CD14-positive monocyte (primary cell): Measurements from ENCODE around the gene CMC2. TPM values are rescaled to one million over a fixed set of nuclear protein-coding genes. Genes with fewer than 3 reads are reported as not detected.

Experiments
- DNase-seq, 3 donors: peaks; one replicate each; pipeline ENCODE4 v3.0.0-alpha.2; 2011 to 2022
- H2AFZ ChIP-seq: 2 replicates; pipeline ENCODE4 v1.6.0; 2012; ENCODE audit warnings: mild to moderate bottlenecking, low read depth, low read length, inconsistent platforms; ENCODE audit not compliant: insufficient read depth, poor library complexity, severe bottlenecking
- H3K27ac ChIP-seq, 2 donors: 1 replicate in 1 of 2; 2 replicates in 1 of 2; pipeline ENCODE4 v1.5.1; 2012 to 2013; ENCODE audit warnings: low read length in 2 of 2, control low read depth in 1 of 2, inconsistent platforms in 1 of 2, low read depth in 1 of 2, mild to moderate bottlenecking in 1 of 2
- H3K27me3 ChIP-seq, 2 donors: one replicate each; pipeline versions ENCODE4 v1.6.0 to v1.6.1; 2011 to 2013; ENCODE audit warnings: low read length in 2 of 2; ENCODE audit not compliant: control insufficient read depth in 2 of 2, insufficient read depth in 2 of 2
- H3K36me3 ChIP-seq, 2 donors: replicated peaks in 1 of 2; 1 replicate in 1 of 2; 2 replicates in 1 of 2; pipeline versions ENCODE4 v1.5.1 to v1.6.1; 2012 to 2013; ENCODE audit warnings: low read length in 2 of 2, control low read depth in 1 of 2, inconsistent platforms in 1 of 2, mild to moderate bottlenecking in 1 of 2; ENCODE audit not compliant: insufficient read depth in 2 of 2, control insufficient read depth in 1 of 2
- H3K4me1 ChIP-seq, 2 donors: 1 replicate in 1 of 2; 2 replicates in 1 of 2; pipeline versions ENCODE4 v1.5.1 to v1.6.1; 2012 to 2013; ENCODE audit warnings: low read length in 2 of 2, control low read depth in 1 of 2, inconsistent platforms in 1 of 2, mild to moderate bottlenecking in 1 of 2, moderate library complexity in 1 of 2; ENCODE audit not compliant: insufficient read depth in 2 of 2, control insufficient read depth in 1 of 2
- H3K4me2 ChIP-seq: replicated peaks from 2 replicates; pipeline ENCODE3; 2012; ENCODE audit warnings: low read length, moderate library complexity, mild to moderate bottlenecking; ENCODE audit not compliant: poor library complexity, severe bottlenecking; ENCODE audit errors: extremely low read depth
- H3K4me3 ChIP-seq, 3 experiments: fragments of 200-600 bp in 1 of 3; sonication (generic) in 1 of 3; replicated peaks in 1 of 3; 1 replicate in 2 of 3; 2 replicates in 1 of 3; pipeline ENCODE4 v1.5.1; 2011 to 2013; ENCODE audit warnings: low read length in 3 of 3, mild to moderate bottlenecking in 3 of 3, control low read depth in 2 of 3, low read depth in 2 of 3, inconsistent platforms in 1 of 3, moderate library complexity in 1 of 3
- H3K79me2 ChIP-seq: 2 replicates; pipeline ENCODE4 v1.6.0; 2012; ENCODE audit warnings: mild to moderate bottlenecking, control low read depth, inconsistent platforms, low read length, moderate library complexity; ENCODE audit not compliant: insufficient read depth
- H3K9ac ChIP-seq: 2 replicates; pipeline ENCODE4 v1.6.0; 2017; ENCODE audit warnings: low read length, mild to moderate bottlenecking; ENCODE audit not compliant: insufficient read depth, poor library complexity, severe bottlenecking
- H3K9me3 ChIP-seq, 2 donors: replicated peaks in 1 of 2; 1 replicate in 1 of 2; 2 replicates in 1 of 2; pipeline versions ENCODE4 v1.5.1 to v1.6.1; 2012 to 2013; ENCODE audit warnings: low read length in 2 of 2, control low read depth in 1 of 2; ENCODE audit not compliant: control insufficient read depth in 1 of 2, insufficient read depth in 1 of 2
- H4K20me1 ChIP-seq: 2 replicates; pipeline ENCODE4 v1.6.0; 2012; ENCODE audit warnings: mild to moderate bottlenecking, low read length, control low read depth, moderate library complexity; ENCODE audit not compliant: insufficient read depth
- H3K27ac Mint-ChIP-seq, 7 donors: one replicate each; pipeline ENCODE4 v1.8.0; 2020; ENCODE audit warnings: mild to moderate bottlenecking in 7 of 7, mixed read lengths in 7 of 7, moderate library complexity in 6 of 7, inconsistent platforms in 2 of 7
- H3K27me3 Mint-ChIP-seq, 3 donors: one replicate each; pipeline ENCODE4 v1.8.0; 2021 to 2022; ENCODE audit warnings: low read depth in 3 of 3, mild to moderate bottlenecking in 3 of 3, mixed read lengths in 3 of 3, moderate library complexity in 3 of 3, inconsistent platforms in 1 of 3
- H3K36me3 Mint-ChIP-seq, 2 donors: one replicate each; pipeline ENCODE4 v1.8.0; 2020; ENCODE audit warnings: mixed read lengths in 2 of 2, inconsistent platforms in 1 of 2, mild to moderate bottlenecking in 1 of 2
- H3K4me1 Mint-ChIP-seq: one replicate; pipeline ENCODE4 v1.8.0; 2020; ENCODE audit warnings: mild to moderate bottlenecking, mixed read lengths
- H3K4me3 Mint-ChIP-seq, 2 donors: one replicate each; pipeline ENCODE4 v1.8.0; 2020; ENCODE audit warnings: mild to moderate bottlenecking in 2 of 2, mixed read lengths in 2 of 2, moderate library complexity in 1 of 2
- H3K9me3 Mint-ChIP-seq, 7 donors: one replicate each; pipeline ENCODE4 v1.8.0; 2020 to 2022; ENCODE audit warnings: mixed read lengths in 7 of 7, mild to moderate bottlenecking in 6 of 7, moderate library complexity in 6 of 7, inconsistent platforms in 2 of 7
- WGBS: methylation state at CpG from one replicate; pipeline ENCODE4 v1.1.5; 2013; ENCODE audit warnings: missing lambda C conversion rate; ENCODE audit not compliant: insufficient coverage; 5-methylcytosine and 5-hydroxymethylcytosine counted together
- intact Hi-C, 2 donors: fragments of 100-400 bp; cut with micrococcal nuclease; formaldehyde crosslinking; loops; one replicate each; pipeline versions ENCODE4 v1.15.0 to v1.15.1; 2023
- polyA plus RNA-seq, 3 donors: library from polyadenylated mRNA; depleted of rRNA in 1 of 3; unstranded in 2 of 3; stranded (reverse) in 1 of 3; fragments of 300-500 nt in 2 of 3; fragments of >200 nt in 1 of 3; fragmentation: Illumina TruSeq in 2 of 3; gene quantifications; 1 replicate in 2 of 3; 2 replicates in 1 of 3; pipeline ENCODE4 v1.2.3, GENCODE V29; 2012 to 2021
- TF ChIP-seq, protein P1 (sequence below): fragments of 200-600 bp; IDR thresholded peaks from one replicate; pipeline ENCODE4 v1.8.0; 2022; ENCODE audit warnings: antibody characterized with exemption, mild to moderate bottlenecking

CMC2 gene
- polyA plus RNA-seq, 3 donors = 55.3 to 79.5 (median 70.7) TPM

GRCh38 chr16:80992676-80993293 is 13.9 kb downstream of the CMC2 start:
- Histone ChIP-seq H2AFZ (no peak overlapping the region), H3K9ac (no peak overlapping the region), H3K79me2 (peaks cover 67% of the 10 kb centered on the region), H3K4me2 (no peak overlapping the region), H3K4me1 (peaks cover 3 to 12% of the 10 kb centered on the region in 2 donors), H3K27ac (no peak overlapping the region), H3K27me3 (no peaks in the 10 kb centered on the region), H3K9me3 (no peaks in the 10 kb centered on the region), H4K20me1 (no peaks in the 10 kb centered on the region), H3K4me3 (no peak overlapping the region), H3K36me3 (peaks cover 12 to 41% of the 10 kb centered on the region in 2 donors)
- Mint-ChIP-seq H3K4me3 (no peak overlapping the region), H3K36me3 (peaks cover 28 to 49% of the 10 kb centered on the region in 2 donors), H3K27me3 (peaks cover 0 to 1% (median 0%) of the 10 kb centered on the region in 3 donors), H3K9me3 (no peaks in the 10 kb centered on the region), H3K27ac (peak overlapping the region in 1 of 7 donors; percentile 37), H3K4me1 (peaks cover 7% of the 10 kb centered on the region)
- DNase-seq = no peak
- intact Hi-C loops = no loop called here
- WGBS = no CpG with 5 or more reads among the region's 3 CpGs
- TF ChIP-seq, protein P1, sequence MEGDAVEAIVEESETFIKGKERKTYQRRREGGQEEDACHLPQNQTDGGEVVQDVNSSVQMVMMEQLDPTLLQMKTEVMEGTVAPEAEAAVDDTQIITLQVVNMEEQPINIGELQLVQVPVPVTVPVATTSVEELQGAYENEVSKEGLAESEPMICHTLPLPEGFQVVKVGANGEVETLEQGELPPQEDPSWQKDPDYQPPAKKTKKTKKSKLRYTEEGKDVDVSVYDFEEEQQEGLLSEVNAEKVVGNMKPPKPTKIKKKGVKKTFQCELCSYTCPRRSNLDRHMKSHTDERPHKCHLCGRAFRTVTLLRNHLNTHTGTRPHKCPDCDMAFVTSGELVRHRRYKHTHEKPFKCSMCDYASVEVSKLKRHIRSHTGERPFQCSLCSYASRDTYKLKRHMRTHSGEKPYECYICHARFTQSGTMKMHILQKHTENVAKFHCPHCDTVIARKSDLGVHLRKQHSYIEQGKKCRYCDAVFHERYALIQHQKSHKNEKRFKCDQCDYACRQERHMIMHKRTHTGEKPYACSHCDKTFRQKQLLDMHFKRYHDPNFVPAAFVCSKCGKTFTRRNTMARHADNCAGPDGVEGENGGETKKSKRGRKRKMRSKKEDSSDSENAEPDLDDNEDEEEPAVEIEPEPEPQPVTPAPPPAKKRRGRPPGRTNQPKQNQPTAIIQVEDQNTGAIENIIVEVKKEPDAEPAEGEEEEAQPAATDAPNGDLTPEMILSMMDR = no peak

DNA sequence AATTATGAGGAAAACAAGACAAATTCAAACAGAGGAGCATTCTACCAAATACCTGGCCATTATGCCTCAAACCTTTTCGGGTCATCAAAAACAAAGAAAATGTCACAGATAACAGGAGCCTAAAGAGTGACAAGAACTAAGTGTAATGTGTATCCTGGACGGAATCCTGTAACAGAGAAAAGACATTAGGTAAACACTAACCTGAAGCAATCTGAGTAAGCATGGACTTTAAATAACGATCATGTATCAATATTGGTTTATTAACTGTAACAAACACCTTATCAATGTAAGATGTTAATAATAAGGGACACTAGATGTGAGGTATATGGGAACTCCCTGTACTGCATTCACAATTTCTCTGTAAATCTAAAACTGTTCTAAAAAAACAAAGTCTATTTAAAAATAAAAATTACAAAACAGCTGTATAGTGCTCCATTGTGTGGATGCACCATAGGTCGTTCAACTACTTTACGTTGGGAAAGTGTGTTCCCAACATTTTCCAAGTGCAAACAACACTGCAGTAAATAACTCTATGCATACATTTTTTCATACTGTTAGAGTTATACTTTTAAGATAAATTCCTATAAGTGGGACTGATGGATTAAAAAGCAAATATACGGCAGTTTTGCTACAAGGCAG is 14.8 kb downstream of the CMC2 start:
- Histone ChIP-seq H4K20me1 (no peaks in the 10 kb centered on the region), H3K9me3 (no peaks in the 10 kb centered on the region), H3K9ac (no peak overlapping the region), H3K79me2 (peaks cover 63% of the 10 kb centered on the region), H3K4me1 (peaks cover 0 to 3% of the 10 kb centered on the region in 2 donors), H3K27ac (no peak overlapping the region), H3K27me3 (no peaks in the 10 kb centered on the region), H3K4me3 (no peak overlapping the region), H3K36me3 (peaks cover 15 to 43% of the 10 kb centered on the region in 2 donors), H2AFZ (no peak overlapping the region), H3K4me2 (no peak overlapping the region)
- no peak overlapping the region for H3K4me3 Mint-ChIP-seq
- TF ChIP-seq, protein P1 = no peak
- no peak for DNase-seq
- H3K4me1 Mint-ChIP-seq = peaks cover 3% of the 10 kb centered on the region
- peaks cover 33 to 53% of the 10 kb centered on the region in 2 donors for H3K36me3 Mint-ChIP-seq
- H3K27ac Mint-ChIP-seq = no peak overlapping the region
- WGBS = no CpG with 5 or more reads among the region's 6 CpGs
- H3K9me3 Mint-ChIP-seq = no peaks in the 10 kb centered on the region
- intact Hi-C loops = no loop called here
- peaks cover 0 to 1% (median 0%) of the 10 kb centered on the region in 3 donors for H3K27me3 Mint-ChIP-seq
